K562 (cell line): ENCODE measurements around the gene LINGO3. TPM values are rescaled to one million over a fixed set of nuclear protein-coding genes. Genes with fewer than 3 reads are reported as not detected.

ENCODE experiments used
- ATF2 ChIP-seq: sonication (generic); formaldehyde crosslinking; IDR thresholded peaks from 2 replicates; pipeline ENCODE4 v1.8.1; 2022; ENCODE audit warnings: missing genetic modification reagents
- BACH1 ChIP-seq: fragments of 200-800 bp; sonication (Bioruptor generic); IDR thresholded peaks from 2 replicates; pipeline ENCODE4 v1.6.1; 2016; ENCODE audit warnings: missing genetic modification characterization, missing compliant biosample characterization
- ESRRB ChIP-seq: fragments of 250-450 bp; sonication (Bioruptor Pico); IDR thresholded peaks from 2 replicates; pipeline ENCODE4 v1.5.0; 2020; ENCODE audit warnings: mild to moderate bottlenecking, moderate library complexity, borderline replicate concordance
- FOXA3 ChIP-seq, 2 experiments: fragments of 450-650 bp in 1 of 2; sonication (generic) in 1 of 2; formaldehyde crosslinking; IDR thresholded peaks in 1 of 2; conservative IDR thresholded peaks in 1 of 2; 2 replicates each; pipeline versions ENCODE4 v1.4.0 to v1.8.0; 2020 to 2022; ENCODE audit warnings: mild to moderate bottlenecking in 2 of 2, missing genetic modification reagents in 1 of 2
- GTF2E2 ChIP-seq: fragments of 200-800 bp; sonication (Bioruptor generic); IDR thresholded peaks from 2 replicates; pipeline ENCODE4 v1.6.1; 2016; ENCODE audit warnings: missing genetic modification characterization, missing compliant biosample characterization
- HDAC8 ChIP-seq: fragments of 450-650 bp; IDR thresholded peaks from 2 replicates; pipeline ENCODE4 v1.6.1; 2016; ENCODE audit warnings: mild to moderate bottlenecking, missing genetic modification characterization, moderate library complexity, missing compliant biosample characterization
- ILF3 ChIP-seq: fragments of 450-650 bp; IDR thresholded peaks from 2 replicates; pipeline ENCODE4 v1.6.1; 2018; ENCODE audit warnings: antibody characterized with exemption, mild to moderate bottlenecking, moderate library complexity, borderline replicate concordance
- ILK ChIP-seq: fragments of 450-650 bp; IDR thresholded peaks from 2 replicates; pipeline ENCODE4 v1.6.1; 2016; ENCODE audit warnings: missing genetic modification characterization, low read depth, mild to moderate bottlenecking, missing compliant biosample characterization, moderate library complexity, borderline replicate concordance
- MITF ChIP-seq: IDR thresholded peaks from 2 replicates; pipeline ENCODE4 v1.6.1; 2014; ENCODE audit warnings: antibody characterized with exemption
- MLX ChIP-seq, 2 experiments: fragments of 450-650 bp in 1 of 2; sonication (generic) in 1 of 2; formaldehyde crosslinking; conservative IDR thresholded peaks; 2 replicates each; pipeline versions ENCODE4 v1.4.0 to v1.8.1; 2020 to 2022; ENCODE audit warnings: mild to moderate bottlenecking in 1 of 2, missing genetic modification reagents in 1 of 2
- MXD1 ChIP-seq: fragments of 250-450 bp; sonication (Bioruptor Pico); IDR thresholded peaks from 2 replicates; pipeline ENCODE4 v1.8.0; 2021; ENCODE audit warnings: borderline replicate concordance, mild to moderate bottlenecking, moderate library complexity; ENCODE audit not compliant: poor library complexity, severe bottlenecking
- PATZ1 ChIP-seq: fragments of 250-450 bp; sonication (Bioruptor Pico); IDR thresholded peaks from 2 replicates; pipeline ENCODE4 v1.5.0; 2020; ENCODE audit warnings: mild to moderate bottlenecking, borderline replicate concordance
- PHF21A ChIP-seq: fragments of 450-650 bp; IDR thresholded peaks from 2 replicates; pipeline ENCODE4 v1.6.1; 2017; ENCODE audit warnings: low read depth, borderline replicate concordance
- SMAD2 ChIP-seq: fragments of 150-350 bp; IDR thresholded peaks from 2 replicates; pipeline ENCODE4 v1.6.1; 2014; ENCODE audit warnings: low read depth, mild to moderate bottlenecking, low read length
- SMARCA5 ChIP-seq: fragments of 450-650 bp; IDR thresholded peaks from 2 replicates; pipeline ENCODE4 v1.6.1; 2016
- SP1 ChIP-seq: sonication (generic); formaldehyde crosslinking; IDR thresholded peaks from 2 replicates; pipeline ENCODE4 v1.8.1; 2022; ENCODE audit warnings: mild to moderate bottlenecking, missing genetic modification reagents
- ZC3H8 ChIP-seq: fragments of 450-650 bp; IDR thresholded peaks from 2 replicates; pipeline ENCODE4 v1.6.1; 2017
- ZNF551 ChIP-seq: fragments of 250-450 bp; sonication (Bioruptor Pico); IDR thresholded peaks from 2 replicates; pipeline ENCODE4 v1.5.0; 2021; ENCODE audit warnings: mild to moderate bottlenecking, moderate library complexity
- polyA plus RNA-seq, 8 experiments: library from polyadenylated mRNA; depleted of rRNA in 4 of 8; stranded (reverse) in 5 of 8; unstranded in 3 of 8; fragments of >200 nt; fragmentation: Nextera tagmentation in 2 of 8; fragmentation: Illumina TruSeq in 1 of 8; extraction: Ambion mirVana in 2 of 8; extraction: Trizol in 1 of 8; gene quantifications; 2 replicates each; pipeline versions ENCODE4 v1.2.1 to v1.2.3, GENCODE V29; 2011 to 2014; ENCODE audit warnings: inconsistent platforms in 1 of 8, missing spikeins in 1 of 8
- total RNA-seq, 7 experiments: library from RNA; depleted of rRNA in 6 of 7; stranded (reverse); fragments of >200 nt in 6 of 7; fragmentation: Illumina TruSeq in 2 of 7; extraction: Trizol in 2 of 7; gene quantifications; 2 replicates each; pipeline versions ENCODE4 v1.2.1 to v1.2.3, GENCODE V29; 2011 to 2021; ENCODE audit warnings: low replicate concordance in 1 of 7

Gene LINGO3
- total and polyA plus RNA-seq, 9 of the 15 experiments (the other 6 are each of a cell fraction or from before 2014, with no cell fraction given) = 0.03 to 0.05 (median 0.03) TPM; not detected in 6

GRCh38 chr19:2273356-2274184 lies 34.4 kb downstream of the LINGO3 start (continued):
- TF ChIP-seq GTF2E2 (no peak), PATZ1 (CRISPR knock-in tag) (no peak), FOXA3 (CRISPR knock-in tag; conservative IDR thresholded peaks at IDR 0.05 in 1 of 2, IDR thresholded peaks at IDR 0.05 in 1 of 2) (no peak; a peak in 1 of 4 replicates), MXD1 (CRISPR knock-in tag) (no peak), ILK (tag) (no peak), ZC3H8 (no peak), SMARCA5 (0 out of 2 replicates have a peak, but pooled peaks have one; percentile 33), BACH1 (no peak), PHF21A (peak; percentile 51; the same call in 1 of the 2 replicates), SP1 (CRISPR knock-in tag) (peak; percentile 82; the same call in 1 of the 2 replicates), ATF2 (CRISPR knock-in tag) (no peak), MITF (no peak), HDAC8 (tag) (no peak), ZNF551 (CRISPR knock-in tag) (no peak), MLX (CRISPR knock-in tag; conservative IDR thresholded peaks at IDR 0.05) (0 out of 4 replicates have a peak, but pooled peaks of 1 of the 2 experiments have one; percentile 55), SMAD2 (no peak), ESRRB (CRISPR knock-in tag) (no peak), ILF3 (no peak; the same call in 1 of the 2 replicates)
